ENCODE results near the gene COLGALT1.
"Not testable (repeated sequence)": the region's sequence is repeated elsewhere in the genome, so short reads cannot be mapped to it uniquely, and the experiment has no call there.

The COLGALT1 gene

GRCh38 chr19:17534767-17535166 is 20.7 kb upstream of the COLGALT1 start:
- DNase-seq (ENCODE audit: low read depth), result no peak

- no peak for DNase-seq (ENCODE audit: low read depth)
These were observed 18.5 kb upstream of the COLGALT1 start for GRCh38 chr19:17536955-17537354.

GRCh38 chr19:17538684-17539237 is 16.7 kb upstream of the COLGALT1 start:
- no peak for DNase-seq (ENCODE audit: low read depth)

GRCh38 chr19:17539238-17540117 is 16.0 kb upstream of the COLGALT1 start:
- DNase-seq (ENCODE audit: low read depth), result peak; percentile 89

- no peak for DNase-seq (ENCODE audit: low read depth)
These were observed 15.3 kb upstream of the COLGALT1 start for GRCh38 chr19:17540174-17540573.

GRCh38 chr19:17541184-17541759 is 14.2 kb upstream of the COLGALT1 start:
- no peak for DNase-seq (ENCODE audit: low read depth)

GRCh38 chr19:17542042-17542441 is 13.4 kb upstream of the COLGALT1 start:
- DNase-seq (ENCODE audit: low read depth), result no peak

GRCh38 chr19:17542793-17543582 is 12.5 kb upstream of the COLGALT1 start:
- no peak for DNase-seq (ENCODE audit: low read depth)

GRCh38 chr19:17543986-17544385 is 11.5 kb upstream of the COLGALT1 start:
- no peak for DNase-seq (ENCODE audit: low read depth)

GRCh38 chr19:17544418-17544817 is 11.0 kb upstream of the COLGALT1 start:
- no peak for DNase-seq (ENCODE audit: low read depth)

- no peak for DNase-seq (ENCODE audit: low read depth)
These were observed 7.3 kb upstream of the COLGALT1 start for GRCh38 chr19:17548145-17548544.

GRCh38 chr19:17549085-17549740 is 6.2 kb upstream of the COLGALT1 start:
- peak; percentile 8 for DNase-seq (ENCODE audit: low read depth)

GRCh38 chr19:17550076-17550667 is 5.3 kb upstream of the COLGALT1 start:
- DNase-seq (ENCODE audit: low read depth), result no peak

GRCh38 chr19:17552735-17553134 is 2.7 kb upstream of the COLGALT1 start:
- not testable (repeated sequence) for DNase-seq (ENCODE audit: low read depth)

GRCh38 chr19:17553256-17553655 is 2.2 kb upstream of the COLGALT1 start:
- DNase-seq (ENCODE audit: low read depth), result peak; percentile 40

GRCh38 chr19:17554968-17555479 is 425 bp upstream of the COLGALT1 start:
- DNase-seq (ENCODE audit: low read depth), result no peak

- peak; percentile 77 for DNase-seq (ENCODE audit: low read depth)
These were observed 722 bp downstream of the COLGALT1 start for GRCh38 chr19:17555929-17556813.

- DNase-seq (ENCODE audit: low read depth), result no peak
These were observed 1.5 kb downstream of the COLGALT1 start for GRCh38 chr19:17556995-17557394.

GRCh38 chr19:17557466-17557865 is 2.0 kb downstream of the COLGALT1 start:
- peak; percentile 40 for DNase-seq (ENCODE audit: low read depth)

GRCh38 chr19:17560205-17560595 is 4.8 kb downstream of the COLGALT1 start:
- peak; percentile 99 for DNase-seq (ENCODE audit: low read depth)
